HuH-7 (cell line): ENCODE measurements around the gene HOXA6.

ENCODE experiments used
- DNase-seq: peaks from one replicate; pipeline ENCODE4 v3.0.0; 2011; ENCODE audit warnings: low spot score

HOXA6 gene

DNA sequence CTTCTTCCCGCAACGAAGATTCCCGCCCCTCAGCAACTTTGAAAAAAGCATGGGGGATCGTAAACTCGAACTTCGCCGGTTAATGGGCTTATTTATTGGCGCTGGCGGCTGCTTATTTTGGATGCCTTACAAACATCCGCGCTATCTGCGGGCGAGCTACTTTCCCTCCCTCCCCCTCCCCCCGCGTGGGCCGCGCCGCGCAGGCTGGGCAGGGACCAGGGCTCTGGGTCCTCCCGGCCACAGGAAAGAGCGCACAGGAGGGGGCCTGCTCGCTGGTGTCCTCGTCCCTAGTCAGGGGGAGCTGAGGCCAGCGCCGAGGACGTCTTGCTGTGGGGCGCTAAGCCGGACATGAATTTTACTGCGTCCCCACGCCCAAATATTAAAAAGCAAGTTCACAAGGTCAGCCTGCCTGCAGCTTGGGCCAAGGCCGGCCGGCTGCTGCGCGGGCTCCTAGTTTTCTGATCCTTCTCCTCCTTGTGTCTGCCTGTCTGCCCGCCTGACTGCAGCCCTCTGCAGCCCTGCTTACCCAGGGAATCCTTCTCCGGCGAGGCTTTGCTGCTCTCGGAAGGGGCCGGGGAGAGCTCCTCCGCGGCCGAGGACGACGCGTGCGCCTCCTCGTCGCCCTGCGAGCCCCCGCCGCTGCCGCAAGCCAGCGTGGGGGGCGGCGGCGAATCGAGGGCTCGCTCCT is 25.4 kb upstream of the HOXA6 start:
- DNase-seq = no peak

DNA sequence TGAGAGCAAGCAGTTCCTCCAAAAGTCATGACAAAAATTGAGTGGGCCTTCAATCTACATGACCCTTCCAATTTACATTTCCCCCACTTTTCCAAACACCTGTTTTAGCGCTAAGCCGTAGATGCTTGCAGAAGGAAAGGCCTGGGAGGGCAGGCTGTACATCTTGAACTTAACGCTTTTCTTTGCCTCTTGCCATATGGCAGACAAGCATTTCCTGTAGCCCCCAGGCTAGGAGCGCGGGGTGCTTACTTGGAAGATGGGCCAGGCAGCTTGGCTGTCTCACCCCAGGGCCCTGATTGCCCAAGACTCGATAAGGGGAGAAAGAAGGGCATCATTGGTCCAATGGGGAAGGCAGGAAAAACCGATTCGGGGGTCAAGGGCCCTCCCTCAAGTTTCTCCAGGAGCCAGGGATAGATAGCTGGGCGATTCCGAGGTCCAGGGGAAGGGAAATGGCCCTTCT is 24.8 kb upstream of the HOXA6 start:
- DNase-seq = no peak

DNA sequence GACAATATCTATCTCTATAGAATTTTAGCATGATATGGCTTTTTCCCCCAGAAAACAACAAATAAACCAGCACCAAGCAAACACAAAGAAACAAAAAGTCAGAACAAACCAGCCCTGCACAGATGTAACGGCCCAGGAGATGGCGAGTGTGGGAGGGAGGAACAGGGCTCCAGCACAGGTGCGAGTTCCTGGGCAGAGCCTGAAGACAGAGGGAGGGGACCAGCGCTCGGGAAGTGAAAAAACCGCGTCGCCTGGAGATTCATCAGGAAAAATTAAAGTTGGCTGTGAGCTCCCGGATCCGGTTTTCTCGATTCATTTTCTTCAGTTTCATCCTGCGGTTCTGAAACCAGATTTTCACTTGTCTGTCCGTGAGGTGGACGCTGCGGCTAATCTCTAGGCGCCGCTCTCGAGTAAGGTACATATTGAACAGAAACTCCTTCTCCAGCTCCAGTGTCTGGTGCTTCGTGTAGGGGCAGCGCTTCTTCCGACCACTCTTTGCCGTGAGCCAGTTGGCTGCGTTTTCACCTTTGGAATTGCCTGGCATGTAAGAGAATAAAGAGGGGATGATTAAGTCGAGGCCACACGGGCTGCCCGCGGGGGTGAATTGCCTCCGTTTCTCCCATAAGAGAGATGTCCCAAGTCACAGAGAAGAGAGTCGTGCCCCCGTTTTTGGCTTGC is 24.2 kb upstream of the HOXA6 start:
- no peak for DNase-seq

DNA sequence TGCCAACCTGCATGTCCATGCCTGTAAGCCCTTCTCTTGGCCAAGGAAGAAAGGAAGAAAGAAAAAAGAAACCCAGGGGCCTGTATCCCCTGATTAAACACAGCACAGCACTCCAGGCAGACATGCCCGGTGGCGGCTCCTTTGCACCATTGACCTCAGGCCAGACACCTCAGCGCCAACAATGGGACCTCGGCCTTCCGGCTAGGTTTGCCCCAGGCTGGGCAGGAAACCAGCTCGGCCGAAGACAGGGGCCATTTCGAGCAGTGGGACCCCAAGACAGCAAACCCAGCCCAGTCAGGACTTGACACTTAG is 23.7 kb upstream of the HOXA6 start:
- no peak for DNase-seq

DNA sequence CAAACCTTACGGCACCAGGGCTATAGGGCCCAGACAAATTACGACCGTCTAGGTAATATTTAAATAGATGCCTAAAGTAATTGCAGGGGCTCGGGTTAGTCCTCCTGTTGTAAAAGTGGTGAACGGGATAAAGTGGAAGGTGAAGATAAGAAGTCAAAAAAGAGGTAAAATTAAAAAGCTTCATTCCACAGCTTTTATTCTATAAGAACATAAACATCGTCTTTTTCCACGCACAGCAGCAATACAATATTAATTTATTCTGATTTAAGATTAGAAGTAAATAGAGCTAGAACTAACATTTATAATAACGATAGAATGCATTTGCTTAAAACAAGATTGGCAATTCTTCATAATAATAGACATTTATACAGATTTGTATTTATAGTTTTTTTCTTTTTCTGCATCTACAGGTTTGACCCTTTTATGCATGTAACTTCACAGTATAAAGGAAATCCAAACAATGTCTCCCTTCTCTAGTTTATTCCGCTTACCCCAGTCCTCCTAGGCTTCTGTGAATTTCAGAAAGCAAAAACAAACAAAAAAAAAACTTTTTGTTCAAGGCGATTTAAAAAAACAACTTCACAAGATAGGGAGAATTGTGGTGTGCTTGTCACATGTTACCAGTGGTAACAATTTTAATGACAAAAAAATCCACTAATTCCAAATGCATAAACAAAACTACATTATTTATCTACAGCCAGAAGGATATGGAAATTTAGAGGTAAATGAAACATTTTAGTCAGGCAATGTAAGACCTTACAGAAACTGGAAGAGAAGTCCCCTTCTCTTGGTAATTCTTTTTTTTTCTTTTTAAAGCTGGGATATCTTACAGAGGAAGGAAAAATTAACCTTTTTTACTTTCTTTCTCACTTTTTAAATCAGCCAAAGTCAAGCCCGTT is 23.1 kb upstream of the HOXA6 start:
- DNase-seq = no peak

DNA sequence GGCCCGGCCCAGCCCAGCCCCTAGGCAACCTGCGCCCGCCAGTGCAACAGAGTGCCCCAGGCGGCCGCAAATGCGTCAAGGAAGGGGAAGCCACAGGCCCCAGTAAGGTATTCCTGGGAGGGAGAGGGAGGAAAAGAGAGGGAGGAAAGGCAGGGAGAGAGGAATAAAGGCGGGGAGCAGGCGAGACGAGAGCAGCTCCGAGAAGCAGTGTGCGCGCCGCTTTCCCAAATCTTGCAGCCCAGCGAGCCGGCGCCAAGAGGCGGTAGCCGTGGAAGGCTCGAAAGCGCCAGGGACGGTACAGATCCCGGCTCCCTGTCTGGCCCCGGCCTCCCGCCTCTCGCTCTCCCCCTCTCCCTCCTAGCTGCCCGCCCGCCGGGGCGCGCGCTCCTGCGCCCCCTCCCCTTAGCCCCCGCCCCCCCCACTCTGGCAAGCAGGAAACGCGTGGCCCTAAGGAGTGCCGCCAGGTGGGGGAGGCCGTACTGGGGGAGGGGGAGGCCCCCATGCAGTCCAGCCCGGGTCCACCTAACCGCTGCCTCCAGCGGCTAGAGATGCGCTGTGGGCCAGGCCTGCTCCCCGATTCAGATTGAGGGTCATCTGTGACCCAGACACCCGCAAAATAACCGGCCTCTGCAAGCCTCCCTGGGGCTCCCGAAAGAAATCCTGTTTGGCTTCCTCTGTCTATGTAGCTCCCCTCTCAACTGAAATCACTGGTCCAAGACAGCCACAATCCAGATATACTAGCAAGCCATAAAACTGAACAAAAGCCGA is 22.3 kb upstream of the HOXA6 start:
- no peak for DNase-seq

DNA sequence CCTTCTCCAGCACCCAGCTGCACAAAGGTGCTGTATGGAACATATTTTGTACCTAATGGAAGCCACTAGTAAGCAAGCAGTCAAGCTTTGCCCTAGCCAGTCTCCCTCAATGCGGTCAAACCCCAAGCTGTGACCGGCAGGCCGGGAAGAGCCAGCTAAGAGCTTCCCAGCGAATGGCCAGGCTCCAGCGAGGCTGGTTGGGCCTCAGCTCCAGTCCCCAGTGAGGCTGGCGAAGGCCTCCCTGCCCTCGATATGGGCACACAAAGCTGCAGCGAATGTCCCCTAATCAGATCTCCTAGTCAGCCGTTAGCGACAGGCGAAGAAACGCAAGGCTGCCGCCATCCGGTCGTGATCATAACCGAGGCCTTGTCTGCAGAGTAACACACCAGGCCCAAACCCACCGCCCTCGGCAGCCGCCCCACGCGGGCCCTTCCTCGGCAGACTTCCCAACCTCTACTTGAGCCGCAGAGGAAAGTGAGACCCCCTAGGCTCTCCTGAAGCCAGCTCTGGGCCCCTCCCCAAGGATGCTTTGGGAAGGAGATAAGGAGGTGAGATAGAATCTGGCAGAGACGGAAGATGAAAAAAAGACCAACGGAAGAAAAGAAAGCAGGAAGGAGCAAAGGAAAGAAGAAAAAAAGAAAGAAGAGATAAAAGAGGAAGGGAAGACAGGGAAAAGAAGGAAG is 20.8 kb upstream of the HOXA6 start:
- DNase-seq = no peak

DNA sequence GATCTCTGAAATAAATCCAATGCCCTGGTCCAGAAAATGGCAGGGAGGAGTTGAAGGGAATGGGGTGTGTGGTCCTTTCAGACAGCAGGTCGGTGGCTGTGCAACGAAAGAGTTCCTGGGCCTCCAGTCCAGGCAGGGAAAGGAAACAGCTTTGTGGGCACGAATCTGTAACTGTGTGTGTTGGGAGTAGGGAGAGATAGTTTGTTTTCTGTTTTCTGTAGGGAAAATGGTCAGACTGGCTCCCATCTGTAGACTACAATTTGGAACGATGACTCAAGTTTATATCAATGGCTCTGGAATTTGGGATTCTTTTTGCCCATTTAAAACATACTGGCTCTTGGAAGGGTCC is 20.3 kb upstream of the HOXA6 start:
- no peak for DNase-seq

DNA sequence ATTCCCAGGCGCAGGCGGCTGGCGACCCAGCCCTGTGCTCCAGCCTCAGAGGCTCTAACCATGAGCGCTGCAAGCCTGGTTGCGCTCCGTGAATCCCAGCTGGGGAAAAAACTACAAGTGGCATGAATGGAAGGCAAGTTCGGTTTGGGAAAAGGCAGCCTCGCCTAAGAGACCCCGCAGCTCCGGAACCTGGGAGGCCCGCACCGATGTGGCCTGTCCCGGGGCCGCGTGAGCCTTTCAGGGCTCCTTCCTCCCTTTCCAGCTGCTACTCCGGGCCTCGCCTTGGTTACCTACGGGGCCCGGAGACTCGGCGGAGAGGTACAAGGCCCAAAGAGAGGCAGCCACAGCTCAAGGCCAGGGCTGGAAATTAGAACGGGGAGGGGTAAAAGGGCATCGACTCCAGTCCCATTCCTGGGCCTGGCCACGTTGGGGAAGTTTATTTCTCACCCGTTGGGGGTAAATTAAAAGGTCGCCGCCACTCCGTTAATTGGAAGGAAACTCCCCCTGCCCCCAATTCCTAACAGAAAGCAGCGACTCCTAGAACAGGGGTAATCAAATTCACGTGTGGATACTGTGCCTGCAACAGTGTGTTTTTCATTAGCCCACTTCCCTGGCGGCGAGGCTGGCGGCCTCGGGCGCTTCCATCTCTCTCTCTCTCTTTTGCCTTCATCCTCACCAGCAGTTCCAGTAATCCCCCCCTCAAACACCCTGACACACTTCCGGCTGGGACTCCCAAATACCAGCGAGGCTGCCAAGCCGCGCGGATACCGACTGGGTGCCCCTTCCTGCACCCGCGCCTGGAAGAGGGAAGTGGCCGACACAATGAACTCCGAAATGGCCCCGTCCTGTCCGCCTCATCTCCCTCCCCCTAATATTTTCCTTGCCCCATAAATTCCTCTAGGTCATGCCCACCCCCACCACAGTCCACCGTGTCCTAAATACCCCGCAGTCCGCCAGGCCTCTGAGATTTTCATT is 19.2 kb upstream of the HOXA6 start:
- DNase-seq = no peak

DNA sequence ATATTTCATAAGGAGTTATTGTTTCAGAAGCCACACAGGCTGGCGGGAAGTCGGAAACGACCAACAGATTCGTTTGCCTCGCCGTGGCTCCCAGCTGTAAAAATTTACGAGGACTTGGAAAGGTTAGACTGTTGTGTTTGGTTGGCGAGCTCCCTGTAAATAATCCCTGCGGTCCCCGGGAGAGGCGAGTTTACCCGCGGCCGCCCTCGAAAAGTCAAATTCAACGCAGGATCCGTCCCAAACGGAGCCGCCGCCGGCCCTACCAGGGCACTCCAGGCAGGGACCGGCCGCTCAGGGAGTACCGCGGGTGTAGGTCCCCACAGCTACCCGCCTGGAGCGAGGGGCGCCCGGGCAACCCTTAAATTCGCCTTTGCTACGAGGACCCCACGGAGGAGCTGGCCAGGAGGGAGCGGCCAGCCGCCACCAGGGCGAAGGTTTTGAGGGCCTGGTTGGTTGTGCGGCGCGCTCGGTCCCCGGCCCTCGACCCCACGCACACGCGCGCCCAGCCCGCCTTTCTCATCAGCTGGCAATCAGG is 18.5 kb upstream of the HOXA6 start:
- DNase-seq = no peak

DNA sequence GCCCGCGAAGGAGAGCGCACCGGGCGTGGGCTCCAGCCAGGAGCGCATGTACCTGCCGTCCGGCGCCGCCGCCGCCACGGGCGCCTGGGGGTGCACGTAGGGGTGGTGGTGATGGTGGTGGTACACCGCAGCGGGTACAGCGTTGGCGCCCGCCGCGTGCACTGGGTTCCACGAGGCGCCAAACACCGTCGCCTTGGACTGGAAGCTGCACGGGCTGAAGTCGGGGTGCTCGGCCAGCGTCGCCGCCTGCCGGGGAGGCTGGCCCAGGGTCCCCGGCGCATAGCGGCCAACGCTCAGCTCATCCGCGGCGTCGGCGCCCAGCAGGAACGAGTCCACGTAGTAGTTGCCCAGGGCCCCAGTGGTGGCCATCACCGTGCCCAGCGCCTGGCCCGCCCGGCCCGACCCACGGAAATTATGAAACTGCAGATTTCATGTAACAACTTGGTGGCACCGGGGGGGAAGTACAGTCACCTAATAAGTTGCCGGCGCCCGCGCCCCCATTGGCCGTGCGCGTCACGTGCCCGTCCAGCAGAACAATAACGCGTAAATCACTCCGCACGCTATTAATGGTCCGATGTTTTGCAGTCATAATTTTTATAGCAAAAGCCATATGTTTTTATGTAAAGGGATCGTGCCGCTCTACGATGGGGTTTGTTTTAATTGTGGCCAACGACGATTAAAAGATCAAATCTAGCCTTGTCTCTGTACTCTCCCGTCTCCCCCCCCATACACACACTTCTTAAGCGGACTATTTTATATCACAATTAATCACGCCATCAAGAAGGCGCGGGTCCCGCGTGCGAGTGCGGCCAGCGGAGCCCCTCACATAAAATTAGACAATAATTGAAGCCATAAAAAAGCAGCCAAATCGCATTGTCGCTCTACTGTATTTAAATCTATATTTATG is 17.8 kb upstream of the HOXA6 start, which contains the start of gene HOXA9:
HOXA9 (minus strand) TSS at position 449 of the 907 bp plus-strand sequence; CDS start at position 369, 80 bp downstream.
- no peak for DNase-seq

DNA sequence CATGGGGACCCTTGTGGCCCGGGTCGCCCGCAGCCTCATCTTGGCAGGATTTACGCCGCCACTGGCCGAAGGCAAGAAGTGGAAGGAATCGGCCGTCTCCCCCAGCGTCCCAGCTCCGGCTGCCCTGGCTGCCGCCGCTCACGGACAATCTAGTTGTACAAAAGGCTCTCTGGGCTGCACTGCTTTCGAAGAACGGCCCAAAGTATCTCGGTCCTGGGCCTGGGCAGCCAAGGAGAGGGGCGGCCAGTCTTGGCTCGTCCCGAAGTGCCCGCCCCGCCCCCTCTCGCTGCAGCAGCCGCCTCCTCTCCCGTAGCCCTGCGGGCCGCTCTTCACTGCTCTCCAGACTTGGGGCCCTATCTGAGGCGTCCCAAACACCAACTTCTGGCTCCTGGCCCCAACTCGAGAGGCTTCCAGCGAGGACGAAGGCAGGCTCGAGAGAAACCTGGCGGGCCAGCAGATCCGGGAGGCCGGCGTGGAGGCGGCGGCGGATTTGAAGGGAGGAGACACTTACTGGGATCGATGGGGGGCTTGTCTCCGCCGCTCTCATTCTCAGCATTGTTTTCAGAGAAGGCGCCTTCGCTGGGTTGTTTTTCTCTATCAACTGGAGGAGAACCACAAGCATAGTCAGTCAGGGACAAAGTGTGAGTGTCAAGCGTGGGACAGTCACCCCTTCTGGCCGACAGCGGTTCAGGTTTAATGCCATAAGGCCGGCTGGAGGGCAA is 17.0 kb upstream of the HOXA6 start:
- no peak for DNase-seq

DNA sequence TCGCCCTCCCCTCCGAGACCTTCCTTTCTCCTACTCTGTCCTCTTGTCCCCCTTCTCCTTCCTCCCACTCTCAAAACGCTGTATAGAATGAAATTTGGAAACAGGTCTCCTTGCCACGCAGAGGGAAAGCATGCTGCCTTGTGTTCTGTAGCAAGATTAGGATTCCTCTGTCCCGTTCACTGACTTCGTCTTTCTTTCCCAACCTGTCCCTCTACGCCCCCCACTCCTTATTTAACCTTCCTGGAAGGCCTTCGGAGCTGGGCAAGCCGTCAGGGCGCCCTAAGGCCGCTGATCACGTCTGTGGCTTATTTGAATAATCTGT is 16.4 kb upstream of the HOXA6 start:
- DNase-seq = no peak

DNA sequence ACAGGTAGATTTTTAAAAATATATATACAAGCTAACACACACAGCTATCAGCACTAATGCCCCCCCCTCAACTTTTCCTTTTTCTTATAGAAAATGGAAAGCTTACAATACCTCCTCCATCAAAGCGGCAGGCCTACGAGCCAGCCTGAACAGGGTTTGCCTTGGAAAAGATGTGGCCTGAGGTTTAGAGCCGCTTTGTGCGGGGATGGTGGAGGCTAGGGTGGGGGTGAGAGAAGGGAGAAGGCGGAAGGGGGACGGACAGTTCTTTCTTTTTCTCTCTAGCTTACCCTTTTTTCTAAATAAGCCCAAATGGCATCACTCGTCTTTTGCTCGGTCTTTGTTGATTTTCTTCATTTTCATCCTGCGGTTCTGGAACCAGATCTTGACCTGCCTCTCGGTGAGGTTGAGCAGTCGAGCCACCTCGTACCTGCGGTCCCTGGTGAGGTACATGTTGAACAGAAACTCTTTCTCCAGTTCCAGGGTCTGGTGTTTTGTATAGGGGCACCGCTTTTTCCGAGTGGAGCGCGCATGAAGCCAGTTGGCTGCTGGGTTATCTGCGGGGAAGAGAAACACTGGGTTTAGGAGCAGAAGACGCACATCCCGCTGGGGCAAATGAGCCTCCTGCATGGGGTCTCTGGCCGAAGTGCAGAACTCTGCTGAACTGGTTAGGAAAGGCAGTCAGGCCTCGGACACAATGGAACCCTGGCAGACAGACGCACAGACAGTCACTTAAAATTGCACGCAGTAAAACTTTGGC is 15.9 kb upstream of the HOXA6 start:
- no peak for DNase-seq

DNA sequence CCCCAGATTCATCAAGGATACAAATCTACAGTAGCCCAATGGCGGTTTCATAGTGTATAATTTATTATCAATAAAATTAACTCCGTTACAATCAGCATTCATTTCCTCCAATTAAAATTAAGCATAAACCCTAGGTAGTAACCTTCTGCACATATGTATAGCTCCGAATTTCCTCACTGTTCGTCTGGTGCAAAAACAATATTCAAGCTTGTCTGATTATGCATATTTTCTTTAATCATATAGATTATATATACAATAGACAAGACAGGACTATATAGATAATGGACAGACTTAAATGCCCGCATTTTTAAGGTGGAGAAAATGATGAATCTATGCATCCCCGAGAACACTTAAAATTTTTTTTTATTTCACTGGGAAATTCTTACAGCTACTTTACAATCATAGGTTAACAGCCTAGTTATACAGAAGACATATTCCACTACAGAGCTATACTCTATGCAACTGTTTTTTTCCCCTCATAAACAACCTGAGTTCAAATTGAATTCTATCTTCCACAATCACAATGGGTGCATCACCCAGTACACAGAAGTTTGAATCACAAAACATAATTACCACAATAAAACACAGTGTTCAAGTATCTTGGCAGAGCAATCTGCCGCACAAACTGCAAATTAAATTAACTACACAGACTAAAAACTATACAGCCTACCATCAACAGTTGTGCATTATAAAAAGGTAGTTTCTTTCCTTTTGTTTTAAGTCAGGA is 15.2 kb upstream of the HOXA6 start:
- no peak for DNase-seq

DNA sequence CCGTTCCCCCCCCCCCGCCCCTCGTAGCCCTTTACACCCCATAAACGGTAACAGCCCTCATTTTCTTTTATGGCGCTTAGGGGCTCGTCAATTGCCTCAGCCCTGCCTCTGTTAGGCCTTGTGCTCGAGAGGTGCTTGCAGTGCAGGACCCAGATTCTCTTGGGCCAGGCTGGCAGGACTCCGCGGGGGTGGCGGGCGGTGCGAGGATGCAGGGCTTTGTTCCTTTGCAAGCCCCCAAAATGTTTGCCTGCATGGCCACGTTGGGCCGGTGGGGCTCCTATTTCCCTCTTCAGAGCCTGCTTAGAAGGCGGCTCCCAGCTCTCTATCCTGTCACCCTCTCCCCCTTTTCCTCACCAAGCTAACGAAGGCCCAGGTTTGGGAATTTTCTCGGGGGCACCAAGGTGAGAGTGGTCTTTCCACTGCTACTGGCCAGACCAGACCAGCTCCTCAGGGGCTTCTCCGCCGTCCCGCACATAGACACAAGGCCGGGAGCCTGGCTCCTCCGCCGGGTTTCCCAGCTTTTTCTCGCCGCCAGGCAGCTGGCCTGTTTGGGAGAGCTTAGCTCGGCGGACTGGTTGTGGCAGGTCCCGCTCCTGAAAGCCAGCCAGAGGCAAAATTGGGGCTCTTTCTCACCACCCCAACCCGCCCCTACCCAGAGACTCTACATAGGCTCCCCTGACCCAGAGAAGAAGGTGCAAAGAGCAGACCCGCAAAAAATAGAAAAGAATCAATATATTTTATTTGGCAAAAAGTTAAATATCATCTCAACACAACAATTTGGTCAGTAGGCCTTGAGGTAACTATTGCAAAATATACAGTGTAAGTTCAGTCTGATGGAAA is 14.4 kb upstream of the HOXA6 start:
- no peak for DNase-seq
